ENCODE measurements around the gene PHF2.

The PHF2 gene

GRCh38 chr9:93678199-93679019 lies 102.0 kb downstream of the PHF2 start:
- Histone ChIP-seq H3K36me3 (peaks cover 67% of the 10 kb centered on the region), H3K4me1 (ENCODE audit: control insufficient read depth in 1 of 2, insufficient read depth in 1 of 2, low read depth in 1 of 2, low read length in 1 of 2) (no peaks in the 10 kb centered on the region), H3K27me3 (no peaks in the 10 kb centered on the region), H3K27ac (no peak overlapping the region), H3K4me3 (ENCODE audit: low read depth in 1 of 2, low read length in 1 of 2) (no peak overlapping the region), H3K9me3 (no peaks in the 10 kb centered on the region)
- no peak for TF ChIP-seq CTCF (IDR thresholded peaks at IDR 0.05)

- no peak overlapping the region for H3K4me3 ChIP-seq (ENCODE audit: low read depth in 1 of 2, low read length in 1 of 2)
- no peaks in the 10 kb centered on the region for H3K9me3 ChIP-seq
- H3K27me3 ChIP-seq = peaks cover 6% of the 10 kb centered on the region
- H3K4me1 ChIP-seq (ENCODE audit: control insufficient read depth in 1 of 2, insufficient read depth in 1 of 2, low read depth in 1 of 2, low read length in 1 of 2) = no peaks in the 10 kb centered on the region
- H3K27ac ChIP-seq = no peak overlapping the region
- no peak for TF ChIP-seq CTCF (IDR thresholded peaks at IDR 0.05)
- peaks cover 53% of the 10 kb centered on the region for H3K36me3 ChIP-seq
Measured at GRCh38 chr9:93679536-93680442, 103.4 kb downstream of the PHF2 start.

- no peak overlapping the region for H3K4me3 ChIP-seq (ENCODE audit: low read depth in 1 of 2, low read length in 1 of 2)
- TF ChIP-seq CTCF (IDR thresholded peaks at IDR 0.05) = no peak
- H3K27me3 ChIP-seq = peaks cover 11% of the 10 kb centered on the region
- no peaks in the 10 kb centered on the region for H3K9me3 ChIP-seq
- no peaks in the 10 kb centered on the region for H3K4me1 ChIP-seq (ENCODE audit: control insufficient read depth in 1 of 2, insufficient read depth in 1 of 2, low read depth in 1 of 2, low read length in 1 of 2)
- H3K27ac ChIP-seq = no peak overlapping the region
- peaks cover 44% of the 10 kb centered on the region for H3K36me3 ChIP-seq
Measured at GRCh38 chr9:93680443-93681268, 104.3 kb downstream of the PHF2 start.

- no peaks in the 10 kb centered on the region for H3K4me1 ChIP-seq (ENCODE audit: control insufficient read depth in 1 of 2, insufficient read depth in 1 of 2, low read depth in 1 of 2, low read length in 1 of 2)
- no peaks in the 10 kb centered on the region for H3K9me3 ChIP-seq
- no peak overlapping the region for H3K4me3 ChIP-seq (ENCODE audit: low read depth in 1 of 2, low read length in 1 of 2)
- H3K27me3 ChIP-seq = peaks cover 17% of the 10 kb centered on the region
- TF ChIP-seq CTCF (IDR thresholded peaks at IDR 0.05) = no peak
- H3K27ac ChIP-seq = no peak overlapping the region
- H3K36me3 ChIP-seq = peaks cover 36% of the 10 kb centered on the region
Measured at GRCh38 chr9:93681269-93682154, 105.1 kb downstream of the PHF2 start.
